ENCODE measurements around the gene PIP5KL1.

The PIP5KL1 gene

DNA sequence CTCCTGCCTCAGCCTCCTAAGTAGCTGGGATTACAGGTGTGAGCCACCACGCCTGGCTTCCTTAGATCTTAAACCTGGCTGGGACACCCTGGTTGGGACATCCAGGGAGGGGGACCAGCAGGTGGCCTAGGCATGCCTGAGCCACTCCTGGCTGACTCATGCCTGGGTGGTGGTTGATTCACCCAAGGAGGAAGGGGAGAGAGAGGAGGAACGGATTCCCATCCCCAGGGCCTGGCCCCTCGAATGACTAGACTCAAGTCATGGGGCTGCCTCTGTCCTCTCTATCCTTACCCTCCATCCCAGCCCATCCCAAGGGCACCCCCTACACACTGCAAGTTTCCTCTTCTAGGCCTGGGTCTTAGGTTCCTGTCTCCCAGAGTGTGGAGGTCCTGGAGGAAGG lies 37.5 kb upstream of the PIP5KL1 start:
- DNase-seq = peak in 1 of 2 experiments; percentile 64

DNA sequence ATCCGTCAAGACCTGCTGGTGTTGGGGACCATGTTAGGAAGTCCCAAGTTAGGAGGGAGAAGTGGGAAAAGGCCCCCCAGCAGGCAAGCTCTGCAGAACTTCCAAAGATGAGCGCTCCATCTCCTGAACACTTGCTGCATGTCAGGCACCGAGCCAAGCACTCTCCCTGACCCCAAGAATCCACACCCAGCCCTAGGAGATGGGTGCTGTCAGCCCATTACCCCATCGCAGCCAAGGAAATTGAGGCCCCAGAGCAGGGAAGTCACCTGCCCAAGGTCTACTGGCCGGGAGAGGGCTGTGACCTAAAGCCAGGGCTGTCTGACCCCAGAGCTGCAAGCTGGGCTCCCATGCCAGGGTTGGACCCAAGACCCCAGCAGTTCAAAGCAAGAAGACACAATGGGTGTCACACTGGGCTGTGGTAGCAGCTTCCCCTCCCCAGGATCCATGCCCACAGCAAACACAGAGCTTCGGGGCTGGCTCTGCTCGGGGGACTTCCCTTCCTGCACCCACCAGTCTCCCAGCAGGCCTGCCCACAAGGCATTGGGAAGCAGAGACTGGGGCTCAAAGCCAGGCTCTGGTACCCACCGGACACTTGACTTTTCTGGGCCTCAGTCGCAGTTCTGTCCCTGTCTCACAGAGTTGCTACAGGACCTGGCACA lies 36.7 kb upstream of the PIP5KL1 start:
- DNase-seq = no peak

DNA sequence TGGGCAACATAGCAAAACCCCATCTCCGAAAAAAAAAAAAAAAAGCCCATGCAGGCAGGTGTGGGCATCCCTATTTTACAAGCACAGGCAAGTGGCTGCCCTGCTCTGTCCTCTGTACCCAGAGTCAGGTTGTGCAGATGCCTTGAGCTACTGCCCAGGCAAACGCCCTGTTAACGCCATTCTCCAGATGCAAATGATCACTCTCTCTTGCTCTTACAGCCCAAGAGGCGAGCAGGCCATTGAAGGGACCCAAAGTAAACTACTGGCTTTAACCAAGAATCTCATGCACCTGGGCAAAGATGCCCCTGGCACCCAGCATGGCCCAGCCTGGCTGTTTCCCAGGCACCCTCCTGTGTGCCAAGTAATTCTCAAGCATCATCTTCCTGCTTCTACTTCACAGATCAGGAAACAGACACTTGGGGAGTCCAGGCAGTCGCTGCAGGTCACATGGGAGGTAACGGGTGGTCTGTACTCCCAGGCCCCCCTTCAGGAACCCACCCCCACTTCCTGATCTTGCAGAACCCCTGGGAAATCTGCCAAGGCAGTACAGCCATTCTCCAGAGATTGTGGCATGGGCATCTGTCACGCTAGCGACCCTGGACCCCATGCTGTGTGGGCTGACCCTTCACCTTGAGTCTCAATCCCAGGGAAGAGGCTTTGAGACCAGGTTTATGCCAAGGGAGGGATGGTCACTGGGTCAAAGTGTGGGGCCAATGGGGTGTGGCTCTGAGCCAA lies 36.0 kb upstream of the PIP5KL1 start:
- no peak for DNase-seq

DNA sequence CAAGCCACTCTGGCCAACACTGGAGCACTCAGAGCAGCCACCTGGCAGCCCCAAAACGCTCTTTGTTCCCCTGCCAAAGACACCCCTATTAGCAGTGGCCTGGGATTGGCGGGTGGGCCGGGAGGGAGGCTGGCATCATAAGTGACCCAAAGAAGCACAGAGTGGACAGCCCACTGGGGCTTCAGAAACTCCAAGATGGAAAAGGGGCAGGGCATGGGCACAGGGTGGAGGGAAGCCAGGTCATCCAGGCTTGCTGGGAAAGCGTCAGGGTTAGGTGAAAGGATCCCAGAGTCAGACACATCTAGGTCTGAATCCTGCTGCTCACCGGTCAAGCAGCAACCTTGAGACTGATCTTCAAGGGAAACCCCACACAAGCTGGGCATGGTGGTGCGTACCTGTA lies 35.4 kb upstream of the PIP5KL1 start:
- no peak for DNase-seq

DNA sequence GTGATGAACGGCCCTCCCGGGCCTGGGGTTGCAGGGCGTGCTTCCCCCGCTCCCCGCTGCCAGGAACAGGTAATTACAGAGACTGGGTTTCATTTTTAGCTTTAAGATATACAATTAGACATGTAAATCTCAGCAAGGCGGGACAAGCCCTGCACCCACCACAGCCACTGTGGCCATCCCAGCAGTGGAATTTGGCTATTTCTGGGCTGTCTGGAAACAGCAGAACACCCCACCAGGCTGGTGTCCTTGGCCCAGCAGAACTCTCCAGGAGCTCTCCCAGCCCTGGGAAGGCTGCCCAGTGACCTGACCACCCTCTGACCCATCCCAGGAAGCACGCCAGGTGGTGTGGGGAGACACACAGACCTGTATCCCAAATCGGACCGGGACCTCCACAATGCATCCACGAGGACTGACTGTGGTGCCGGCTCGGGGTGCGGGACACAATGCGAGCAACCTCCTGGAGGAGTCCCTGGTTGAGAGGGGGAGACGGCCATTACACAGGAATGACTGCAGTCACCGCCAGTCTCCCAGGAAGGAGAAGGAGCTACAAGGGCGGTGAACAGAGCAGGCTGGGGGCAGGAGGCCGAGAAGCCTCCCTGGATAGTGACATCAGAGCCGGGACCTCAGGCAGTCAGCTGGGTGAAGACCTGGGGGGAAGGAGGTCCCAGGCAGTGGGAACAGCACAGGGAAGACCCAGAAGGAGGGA lies 32.9 kb upstream of the PIP5KL1 start:
- no peak for DNase-seq

DNA sequence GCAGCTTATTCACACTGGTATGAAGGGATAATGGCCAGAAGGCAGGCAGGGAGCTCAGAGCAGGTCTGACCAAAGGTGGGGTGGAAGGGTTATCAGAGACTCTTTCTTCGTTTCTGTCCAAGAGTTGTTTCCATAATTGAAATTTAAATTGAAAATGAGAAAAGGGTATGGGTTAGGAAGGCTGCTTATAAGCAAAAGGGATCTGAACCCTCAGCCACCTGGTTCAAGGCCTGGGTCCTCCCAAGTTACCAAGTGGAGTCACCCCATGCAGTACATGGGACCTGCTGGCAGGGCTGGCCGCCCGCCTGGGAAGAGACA lies 32.4 kb upstream of the PIP5KL1 start:
- no peak for DNase-seq

DNA sequence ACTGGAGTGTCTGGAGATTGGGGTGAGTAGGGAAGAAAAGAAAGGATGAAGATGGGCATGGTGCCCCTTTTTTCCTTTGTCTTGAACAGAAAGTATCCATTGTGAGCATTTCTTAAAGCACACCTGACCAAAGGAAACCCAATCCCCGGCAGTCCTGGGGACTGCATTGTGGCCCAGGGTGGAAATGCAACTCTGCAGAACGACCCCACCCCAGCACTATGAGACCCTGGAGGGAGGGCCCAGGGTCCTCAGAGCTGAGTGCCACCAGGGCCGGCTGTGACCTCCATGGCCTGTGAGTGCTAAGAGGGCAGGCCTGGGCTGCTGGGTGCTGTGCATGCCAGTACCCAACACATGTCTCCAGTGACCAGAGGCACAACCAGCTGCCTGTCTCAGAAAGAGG lies 31.7 kb upstream of the PIP5KL1 start:
- no peak for DNase-seq

DNA sequence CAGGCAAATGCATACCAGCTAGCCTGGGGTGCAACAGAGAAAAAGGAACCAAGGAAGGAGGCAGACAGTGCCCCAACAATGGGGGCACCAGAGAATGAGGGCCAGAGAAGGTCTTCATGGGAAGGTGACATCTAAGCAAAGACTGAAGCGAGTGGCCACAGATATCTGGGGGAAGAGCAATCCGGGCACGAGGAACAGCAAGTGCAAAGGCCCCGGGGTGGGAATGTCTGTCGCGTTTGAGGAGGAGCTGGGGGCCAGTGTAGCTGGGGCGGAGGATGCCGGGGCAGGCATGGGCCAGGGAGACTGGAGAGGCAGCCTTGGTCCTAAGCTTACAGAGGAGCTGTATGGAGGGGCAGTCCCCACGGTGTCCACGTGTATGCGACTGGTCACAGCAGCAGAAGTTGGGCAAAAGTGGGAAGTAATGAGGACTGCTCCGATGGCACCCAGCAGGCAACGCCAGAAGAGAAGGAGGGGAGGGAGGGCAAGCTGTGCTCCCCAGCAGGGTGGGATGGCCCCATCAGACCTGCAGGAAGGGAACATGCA lies 31.1 kb upstream of the PIP5KL1 start:
- DNase-seq = no peak

DNA sequence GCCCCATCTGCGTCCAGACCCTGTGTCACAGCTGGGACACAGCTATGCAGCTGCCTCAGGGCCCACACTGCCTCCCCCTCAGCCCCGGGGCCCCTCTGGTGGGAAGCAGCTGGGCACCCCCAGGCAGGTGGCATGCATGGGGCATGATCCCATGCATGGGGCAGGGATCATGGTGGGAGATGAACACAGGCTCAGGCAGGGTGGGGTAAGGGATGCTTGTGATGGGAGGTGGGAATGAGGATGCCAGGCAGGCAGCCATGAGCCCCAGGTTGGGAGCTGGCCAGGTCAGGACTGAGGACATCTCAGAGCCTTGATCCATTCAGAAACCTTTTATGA lies 30.5 kb upstream of the PIP5KL1 start:
- DNase-seq = no peak

DNA sequence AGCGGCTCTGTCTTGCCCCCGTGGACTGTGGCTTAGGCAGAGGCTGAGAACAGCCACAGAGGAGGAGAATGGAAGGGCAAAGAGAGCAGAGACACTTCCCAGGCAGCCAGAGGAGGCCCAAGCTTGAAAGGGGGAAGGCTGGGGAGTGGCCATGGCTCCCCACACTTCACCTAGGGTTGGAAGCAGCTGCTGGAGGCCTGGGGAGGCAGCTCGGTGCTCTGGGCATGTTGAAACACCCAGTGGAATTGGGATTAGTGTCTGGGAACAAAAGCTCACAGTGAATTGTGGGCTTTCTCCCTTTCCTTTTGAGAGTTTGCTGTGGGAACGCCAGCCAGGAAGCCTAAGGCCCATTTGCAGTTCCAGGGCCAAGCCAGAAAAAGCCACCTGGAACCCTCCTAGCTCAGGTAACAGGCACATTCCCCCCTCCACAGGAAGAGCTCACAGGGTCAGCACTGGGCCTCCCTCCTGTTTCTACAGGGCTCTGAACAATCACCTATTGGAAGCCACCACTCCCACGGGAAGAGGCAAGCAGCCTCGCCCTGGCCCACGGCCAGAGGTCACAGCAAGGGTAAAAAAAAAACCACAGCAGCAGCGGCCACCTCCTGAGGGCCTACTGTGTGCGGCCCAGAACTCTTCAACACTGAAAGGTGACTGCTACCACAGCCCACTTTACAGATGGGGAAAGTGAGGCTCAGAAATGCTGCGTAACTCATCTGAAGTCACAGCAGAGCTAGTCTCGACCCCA lies 30.0 kb upstream of the PIP5KL1 start:
- no peak for DNase-seq

DNA sequence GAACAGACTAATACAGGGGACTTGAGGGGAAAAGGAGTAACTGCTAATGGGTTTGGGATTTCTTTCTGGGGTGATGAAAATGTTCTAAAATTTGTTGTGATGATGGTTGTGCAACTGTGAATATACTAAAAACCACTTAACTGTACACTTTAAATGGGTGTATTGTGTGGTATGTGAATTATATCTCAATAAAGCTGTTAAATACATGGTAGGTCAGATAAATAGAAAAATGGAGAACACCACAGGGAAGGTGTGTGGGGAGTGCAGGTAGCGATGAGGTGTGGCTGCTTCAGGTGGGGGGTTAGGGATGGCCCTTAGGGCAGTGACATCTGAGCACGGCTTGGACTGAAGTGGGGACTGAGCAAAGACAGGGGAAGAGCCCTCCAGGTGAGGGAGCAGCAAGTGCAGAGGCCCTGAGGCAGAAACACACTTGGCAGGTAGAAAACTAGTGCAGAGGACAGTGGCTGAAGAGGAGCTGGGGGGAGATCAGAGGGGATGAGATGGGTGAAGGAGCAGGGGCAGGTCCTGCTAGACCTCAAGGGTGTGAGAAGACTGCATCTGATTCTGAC lies 29.3 kb upstream of the PIP5KL1 start:
- no peak for DNase-seq

DNA sequence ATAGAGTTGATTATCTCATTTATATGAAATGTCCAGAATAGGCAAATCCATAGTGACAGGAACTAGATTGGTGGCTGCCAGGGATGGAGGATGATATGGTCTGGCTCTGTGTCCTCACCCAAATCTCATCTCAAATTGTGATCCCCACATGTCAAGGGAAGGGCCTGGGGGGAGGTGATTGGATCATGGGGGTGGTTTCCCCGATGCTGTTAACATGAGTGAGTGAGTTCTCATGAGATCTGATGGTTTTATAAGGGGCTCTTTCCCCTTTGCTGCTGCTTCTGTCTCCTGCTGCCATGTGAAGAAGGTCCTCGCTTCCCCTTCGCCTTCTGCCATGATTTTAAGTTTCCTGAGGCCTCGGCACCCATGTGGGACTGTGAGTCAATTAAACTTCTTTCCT lies 28.8 kb upstream of the PIP5KL1 start:
- no peak for DNase-seq

DNA sequence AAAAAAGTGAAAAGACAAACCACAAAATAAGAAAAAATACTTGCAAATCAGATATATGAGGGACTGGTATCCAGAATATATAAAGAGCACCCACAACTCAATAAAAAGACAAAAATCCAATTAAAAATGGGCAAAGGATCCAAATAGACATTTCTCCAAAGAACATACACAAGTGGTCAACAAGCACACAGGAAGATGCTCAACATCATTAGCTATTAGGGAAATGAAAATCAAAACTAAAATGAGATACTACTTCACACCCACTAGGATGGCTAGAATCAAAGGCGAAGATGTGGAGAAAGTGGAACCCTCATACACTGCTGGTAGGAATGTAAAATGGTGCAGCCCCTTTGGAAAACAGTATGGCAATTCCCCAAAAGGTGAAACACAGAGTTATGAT lies 28.2 kb upstream of the PIP5KL1 start:
- DNase-seq = no peak

DNA sequence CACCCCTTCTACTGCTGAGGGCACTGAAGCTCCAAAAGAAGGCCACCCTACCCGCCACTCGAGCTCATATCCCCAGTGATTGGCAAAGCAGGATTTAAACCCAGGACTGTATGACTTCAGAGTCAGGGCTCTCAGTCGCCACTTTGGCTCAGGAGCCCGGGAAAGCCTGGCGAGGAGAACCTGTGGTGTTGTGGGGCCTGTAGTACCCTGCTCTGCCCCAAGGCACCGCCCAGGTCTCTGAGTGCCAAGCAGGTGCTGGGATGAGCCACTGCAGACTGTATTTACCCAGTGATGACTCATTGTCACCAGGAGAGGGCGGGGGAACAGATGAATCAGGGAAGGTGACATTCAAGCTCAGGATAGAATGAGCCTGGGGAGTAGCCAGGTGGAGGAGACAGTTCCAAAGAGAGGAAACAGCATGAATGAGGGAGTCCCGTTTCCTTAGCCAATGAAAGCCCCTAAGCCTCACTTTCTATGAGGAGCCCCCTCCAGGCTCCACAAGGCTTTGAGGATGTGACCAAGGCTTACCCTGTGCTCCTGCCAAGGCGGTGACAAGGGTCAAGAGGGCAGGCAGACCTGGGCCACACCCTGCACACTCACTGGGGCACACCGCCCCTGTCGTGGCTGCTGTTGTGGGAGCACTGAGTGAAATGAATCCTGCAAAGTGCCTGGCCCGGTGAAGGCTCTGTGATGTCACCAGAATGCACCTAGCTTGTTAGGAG lies 24.9 kb upstream of the PIP5KL1 start:
- peak; percentile 85 to 91 for DNase-seq

DNA sequence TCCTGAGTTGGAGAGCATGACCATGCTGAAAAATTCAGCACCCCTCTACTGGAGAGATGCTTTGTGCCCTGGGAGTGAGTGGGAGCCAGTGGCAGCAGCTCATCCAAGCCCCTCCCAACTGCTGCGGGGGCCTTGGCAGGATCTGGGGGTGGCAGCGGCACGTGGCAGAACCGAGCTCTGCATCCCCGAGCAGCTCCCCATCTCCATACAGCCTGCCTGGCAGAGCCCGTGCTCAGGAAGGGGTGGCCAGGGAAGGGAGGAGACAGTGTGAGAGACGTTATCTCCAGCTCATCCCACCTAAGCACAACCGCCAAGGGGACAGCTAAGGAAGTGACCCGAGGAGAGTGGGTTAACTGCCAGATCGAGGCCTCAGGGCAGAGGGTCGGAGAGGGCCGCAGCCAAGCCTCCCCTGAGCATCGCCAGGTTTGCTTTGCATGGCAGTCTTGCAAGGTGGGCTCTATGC lies 24.3 kb upstream of the PIP5KL1 start:
- no peak for DNase-seq

DNA sequence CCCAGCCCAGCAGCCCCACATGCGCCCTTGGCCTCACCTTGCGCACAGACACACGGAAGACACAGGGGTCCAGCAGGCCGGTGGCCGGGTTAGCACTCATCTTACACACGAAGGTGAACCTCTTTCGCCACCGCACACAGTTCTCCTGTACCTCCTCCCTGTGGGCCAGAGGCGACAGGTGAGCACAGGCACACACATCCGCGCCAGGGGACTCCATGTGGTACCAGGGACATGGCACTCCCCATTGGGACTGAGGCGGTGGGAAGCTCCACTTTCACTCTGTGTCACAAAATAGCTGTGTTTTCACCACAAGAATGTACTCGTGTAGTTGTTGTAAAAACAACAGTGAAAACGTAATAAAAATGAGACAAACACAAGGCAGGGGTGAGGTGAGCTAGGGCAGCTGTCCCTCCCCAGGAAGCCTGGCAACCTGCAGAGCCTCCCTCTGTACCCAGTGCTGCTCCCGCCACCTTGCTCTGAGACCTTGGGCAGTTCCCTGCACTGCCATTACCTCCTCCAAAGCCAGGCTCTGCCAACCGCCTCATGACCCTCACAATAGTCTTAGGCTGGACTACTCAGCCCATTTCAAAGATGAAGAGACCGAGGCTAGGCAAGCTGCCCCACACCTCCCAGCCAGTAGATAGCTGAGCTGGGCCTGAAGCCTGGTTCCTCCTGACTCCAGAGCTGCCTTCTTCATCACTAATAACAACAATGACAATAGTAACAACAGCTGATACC lies 23.4 kb upstream of the PIP5KL1 start:
- DNase-seq = peak in 1 of 2 experiments; percentile 50

DNA sequence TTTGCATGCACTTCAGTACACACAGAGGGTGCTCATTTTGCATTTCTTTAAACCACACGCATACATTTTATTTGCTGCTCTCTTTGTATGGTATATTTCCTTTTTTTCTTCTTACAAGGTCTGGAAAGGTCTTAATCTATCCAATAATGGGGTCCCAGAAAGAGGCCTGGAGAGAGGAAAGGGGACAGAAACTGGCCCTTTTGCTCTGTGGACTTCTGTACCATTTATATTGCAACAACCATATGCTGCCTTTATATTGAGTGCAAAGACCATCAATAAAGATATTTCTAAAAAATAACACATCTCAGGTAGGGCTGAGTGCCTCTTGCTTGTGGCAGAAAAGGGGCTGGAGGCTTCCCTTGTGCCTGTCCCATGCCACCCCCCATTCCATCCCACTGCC lies 22.6 kb upstream of the PIP5KL1 start:
- no peak for DNase-seq

DNA sequence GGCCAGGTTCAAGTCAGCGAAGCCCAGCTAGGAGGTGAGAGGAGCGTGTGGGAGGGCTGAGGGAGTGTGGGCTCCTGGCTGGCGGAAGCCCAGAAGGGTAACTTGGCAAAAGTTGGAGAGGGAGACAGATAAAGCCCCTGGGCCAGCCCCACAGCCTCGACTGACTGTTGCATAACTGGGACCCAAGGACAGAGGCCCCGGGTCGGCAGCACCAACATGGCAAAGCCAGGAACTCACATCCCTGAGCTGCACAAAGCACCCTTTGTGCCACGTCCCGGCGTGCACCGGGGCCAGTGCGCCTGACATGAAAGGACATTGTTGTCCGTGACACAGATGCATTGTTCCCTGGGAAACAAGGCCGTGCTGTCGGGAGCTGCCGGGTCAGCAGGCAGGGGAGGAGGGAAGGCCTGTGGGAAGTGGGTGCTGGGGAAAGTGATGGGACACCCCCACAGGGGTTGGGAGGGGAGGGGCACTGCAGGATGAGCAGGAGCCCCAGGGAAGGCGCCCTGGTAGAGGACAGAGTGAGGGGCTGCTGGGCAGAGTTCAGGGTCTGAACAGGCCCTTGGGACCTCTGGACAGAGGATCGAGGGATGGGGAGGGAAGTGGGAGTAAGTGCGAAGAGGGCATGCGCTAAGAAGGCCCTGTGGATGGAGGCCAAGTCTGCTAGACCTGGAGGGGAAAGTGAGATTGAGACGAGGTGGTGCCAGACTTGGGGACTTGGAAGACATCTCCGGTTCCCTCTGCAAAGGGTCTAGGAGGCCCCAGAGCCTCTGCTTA lies 20.1 kb upstream of the PIP5KL1 start:
- DNase-seq = no peak

DNA sequence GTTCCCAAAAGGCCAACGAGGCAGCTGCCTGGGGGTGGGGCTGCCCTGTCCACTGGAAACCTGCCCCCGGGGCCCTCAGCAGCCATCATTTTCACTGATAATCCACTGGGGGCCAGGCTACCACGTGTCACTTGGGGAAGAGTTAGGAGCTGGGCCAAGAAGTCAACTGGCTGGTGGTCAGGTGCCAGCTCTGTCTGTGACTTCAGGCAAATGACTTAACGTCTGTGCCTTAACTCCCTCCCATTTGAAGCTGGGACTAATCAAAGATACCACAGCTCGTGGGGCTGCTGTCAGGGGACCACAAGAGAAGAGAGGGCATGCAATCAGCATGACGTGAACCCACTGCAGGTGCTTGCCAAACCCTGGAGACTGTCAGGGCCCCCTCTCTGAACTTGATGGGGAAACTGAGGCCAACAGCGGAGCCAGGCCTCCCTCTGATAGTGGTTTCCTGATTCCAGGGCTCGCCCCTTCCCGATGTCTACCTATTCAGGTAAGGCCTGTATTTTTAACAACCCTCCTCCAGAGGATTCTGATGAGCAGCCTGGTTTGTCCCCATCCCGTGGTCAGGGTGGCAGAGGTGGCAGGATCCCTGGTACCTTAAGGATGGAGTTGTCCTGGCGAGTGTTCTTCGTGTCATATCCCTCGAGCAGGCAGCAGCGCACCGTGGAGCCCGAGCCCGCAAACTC lies 19.4 kb upstream of the PIP5KL1 start:
- no peak for DNase-seq
